ENCODE measurements around the gene TTC21A. TPM values are rescaled to one million over a fixed set of nuclear protein-coding genes. Genes with fewer than 3 reads are reported as not detected.

TTC21A gene
- total and polyA plus RNA-seq, 7 donors: 0.52 to 1.2 (median 0.92) TPM

GRCh38 chr3:39142067-39142466 is 34.6 kb downstream of the TTC21A start:
- H3K4me3 ChIP-seq: no peak overlapping the region
- intact Hi-C loops (cut with DNase I): loop anchor here in 1 of 2 donors (5.0 kb wide), 1 partner anchor 35 kb away; the partner anchor contains the start of genes GORASP1 and TTC21A
- H3K9me3 ChIP-seq: no peaks in the 10 kb centered on the region
- DNase-seq: no peak
- WGBS, 3 donors: 44 to 58% (median 52%) methylated on average over 5 of the region's 5 CpGs
- H3K27me3 ChIP-seq (ENCODE audit: insufficient read depth in 3 of 3, low read length in 2 of 3): no peaks in the 10 kb centered on the region
- TF ChIP-seq, protein P1, sequence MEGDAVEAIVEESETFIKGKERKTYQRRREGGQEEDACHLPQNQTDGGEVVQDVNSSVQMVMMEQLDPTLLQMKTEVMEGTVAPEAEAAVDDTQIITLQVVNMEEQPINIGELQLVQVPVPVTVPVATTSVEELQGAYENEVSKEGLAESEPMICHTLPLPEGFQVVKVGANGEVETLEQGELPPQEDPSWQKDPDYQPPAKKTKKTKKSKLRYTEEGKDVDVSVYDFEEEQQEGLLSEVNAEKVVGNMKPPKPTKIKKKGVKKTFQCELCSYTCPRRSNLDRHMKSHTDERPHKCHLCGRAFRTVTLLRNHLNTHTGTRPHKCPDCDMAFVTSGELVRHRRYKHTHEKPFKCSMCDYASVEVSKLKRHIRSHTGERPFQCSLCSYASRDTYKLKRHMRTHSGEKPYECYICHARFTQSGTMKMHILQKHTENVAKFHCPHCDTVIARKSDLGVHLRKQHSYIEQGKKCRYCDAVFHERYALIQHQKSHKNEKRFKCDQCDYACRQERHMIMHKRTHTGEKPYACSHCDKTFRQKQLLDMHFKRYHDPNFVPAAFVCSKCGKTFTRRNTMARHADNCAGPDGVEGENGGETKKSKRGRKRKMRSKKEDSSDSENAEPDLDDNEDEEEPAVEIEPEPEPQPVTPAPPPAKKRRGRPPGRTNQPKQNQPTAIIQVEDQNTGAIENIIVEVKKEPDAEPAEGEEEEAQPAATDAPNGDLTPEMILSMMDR (IDR thresholded peaks at IDR 0.05): no peak
- peak in 2 of 4 donors; percentile 13 for ATAC-seq
- H3K4me1 ChIP-seq: peaks cover 43% of the 10 kb centered on the region
- H3K27ac ChIP-seq: peak overlapping the region; percentile 77
- H3K36me3 ChIP-seq (ENCODE audit: insufficient read depth in 1 of 2, low read depth in 1 of 2): peaks cover 8 to 66% of the 10 kb centered on the region in 2 donors

GRCh38 chr3:39143051-39143885 is 35.8 kb downstream of the TTC21A start:
- ATAC-seq (peak; percentile 39 to 58 (median 46)), DNase-seq (peak; percentile 54 to 78)
- peak overlapping the region; percentile 77 for H3K27ac ChIP-seq
- no peaks in the 10 kb centered on the region for H3K9me3 ChIP-seq
- peaks cover 54% of the 10 kb centered on the region for H3K4me1 ChIP-seq
- TF ChIP-seq, protein P1 (IDR thresholded peaks at IDR 0.05): no peak
- peaks cover 8 to 66% of the 10 kb centered on the region in 2 donors for H3K36me3 ChIP-seq (ENCODE audit: insufficient read depth in 1 of 2, low read depth in 1 of 2)
- intact Hi-C loops (cut with DNase I): loop anchor here in 1 of 2 donors (5.0 kb wide), 1 partner anchor 36 kb away; the partner anchor contains the start of genes GORASP1 and TTC21A
- 33 to 48% (median 38%) methylated on average over 14 of the region's 14 CpGs for whole genome bisulfite sequencing, 3 donors
- no peaks in the 10 kb centered on the region for H3K27me3 ChIP-seq (ENCODE audit: insufficient read depth in 3 of 3, low read length in 2 of 3)
- no peak overlapping the region for H3K4me3 ChIP-seq

DNA sequence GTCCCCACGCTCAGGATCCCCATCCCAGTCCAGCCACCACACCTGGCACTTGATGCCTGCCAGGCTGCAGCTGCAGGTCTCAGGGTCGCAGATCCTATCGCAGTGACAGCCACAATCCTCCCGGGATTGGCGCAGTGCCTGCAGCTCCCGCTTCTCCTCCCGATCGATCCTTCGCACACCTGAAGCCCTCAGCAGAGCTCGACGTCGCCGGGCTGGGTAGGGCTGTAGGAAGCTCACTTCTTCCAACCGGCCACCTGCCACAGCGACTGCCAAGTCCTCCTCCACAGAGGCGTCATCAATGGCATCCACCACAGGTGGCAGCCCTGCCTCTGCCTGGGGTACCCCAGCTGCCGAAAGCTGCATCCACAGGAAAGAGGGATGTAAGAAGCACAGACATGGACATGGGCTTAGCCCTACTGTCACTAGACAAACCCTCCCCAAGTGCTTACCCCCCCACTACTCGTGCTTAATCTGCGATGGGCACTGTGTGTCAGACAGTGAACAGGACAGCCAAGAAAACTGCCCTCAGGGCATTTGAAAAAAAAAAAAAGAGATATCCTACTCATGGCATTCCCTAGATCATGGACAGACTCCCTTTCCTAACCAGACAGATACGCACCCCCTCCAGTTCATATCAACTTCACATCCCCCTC is 36.7 kb downstream of the TTC21A start:
- Histone ChIP-seq H3K27ac (peak overlapping the region; percentile 77), H3K4me3 (no peak overlapping the region), H3K9me3 (no peaks in the 10 kb centered on the region), H3K36me3 (ENCODE audit: insufficient read depth in 1 of 2, low read depth in 1 of 2) (peaks cover 8 to 66% of the 10 kb centered on the region in 2 donors), H3K27me3 (ENCODE audit: insufficient read depth in 3 of 3, low read length in 2 of 3) (no peaks in the 10 kb centered on the region), H3K4me1 (peaks cover 61% of the 10 kb centered on the region)
- ATAC-seq: no peak
- WGBS, 3 donors: 67 to 72% (median 71%) methylated on average over 20 of the region's 20 CpGs
- intact Hi-C loops (cut with DNase I): loop anchor here in 1 of 2 donors (5.0 kb wide), 1 partner anchor 37 kb away; the partner anchor contains the start of genes GORASP1 and TTC21A
- TF ChIP-seq, protein P1 (IDR thresholded peaks at IDR 0.05): no peak
- DNase-seq: peak in 1 of 2 donors; percentile 56

DNA sequence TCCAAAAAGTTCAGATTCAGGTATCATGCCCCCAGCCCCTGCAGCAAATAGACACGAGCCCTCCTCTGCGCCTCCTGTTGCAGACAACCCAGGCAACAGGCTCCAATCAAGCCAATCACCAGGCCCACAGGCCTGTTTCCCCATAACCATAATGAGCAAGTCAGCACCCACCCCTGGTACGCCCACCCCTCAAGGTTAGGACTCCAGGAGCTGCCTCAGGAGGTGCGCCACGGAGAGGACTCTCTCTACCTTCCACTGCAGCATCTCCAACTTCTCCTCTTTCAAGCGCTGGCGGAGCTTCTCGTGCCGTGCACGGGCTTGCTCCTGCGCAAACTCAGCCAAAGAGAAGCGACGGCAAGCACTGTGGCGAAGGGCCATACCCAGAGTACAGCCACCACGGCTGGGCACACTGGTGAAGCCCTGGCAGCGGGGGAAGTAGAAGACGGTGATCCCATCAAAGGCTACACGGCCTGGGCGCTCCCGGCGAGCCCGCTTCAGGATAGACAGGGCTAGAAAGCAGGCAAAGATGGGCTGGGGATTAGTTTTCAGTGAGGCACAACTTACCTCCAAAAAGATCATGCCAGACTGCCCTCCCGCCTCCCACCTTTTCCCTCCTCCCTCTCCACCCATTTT is 37.4 kb downstream of the TTC21A start:
- ATAC-seq: no peak
- intact Hi-C loops (cut with DNase I): loop anchor here (5.0 kb wide), 1 partner anchor 38 kb away; the partner anchor contains the start of genes GORASP1 (in 2 of the 2) and TTC21A (in 2 of the 2)
- Histone ChIP-seq H3K9me3 (no peaks in the 10 kb centered on the region), H3K4me1 (peaks cover 68% of the 10 kb centered on the region), H3K27me3 (ENCODE audit: insufficient read depth in 3 of 3, low read length in 2 of 3) (no peaks in the 10 kb centered on the region), H3K27ac (no peak overlapping the region), H3K36me3 (ENCODE audit: insufficient read depth in 1 of 2, low read depth in 1 of 2) (peaks cover 8 to 66% of the 10 kb centered on the region in 2 donors), H3K4me3 (no peak overlapping the region)
- TF ChIP-seq, protein P1 (IDR thresholded peaks at IDR 0.05): no peak
- DNase-seq: no peak
- 92 to 97% (median 94%) methylated on average over 23 of the region's 23 CpGs for WGBS, 3 donors

All from psoas muscle (tissue), 8 donors.